Measurements from ENCODE around the gene TRIM33. TPM values are rescaled to one million over a fixed set of nuclear protein-coding genes. Genes with fewer than 3 reads are reported as not detected.

The TRIM33 gene
- total RNA-seq, 6 experiments from 2014 or later, result 13.9 to 18.0 (median 15.0) TPM

- 55% methylated on average over 1 of the region's 1 CpG for WGBS (ENCODE audit: insufficient coverage, low coverage, low lambda C conversion rate, missing lambda C conversion rate)
- no peak for DNase-seq
- ATAC-seq, result peak in 3 of 4 donors; percentile 31 to 54 (median 51)
- H3K36me3 ChIP-seq, result no peaks in the 10 kb centered on the region
- no peaks in the 10 kb centered on the region for H3K27me3 ChIP-seq
- H3K9me3 ChIP-seq, result no peaks in the 10 kb centered on the region
- TF ChIP-seq CTCF (IDR thresholded peaks at IDR 0.05) (no peak), POLR2A (IDR thresholded peaks at IDR 0.05) (no peak)
- intact Hi-C loops (cut with DNase I), result no loop called here
- no peak overlapping the region for H3K4me3 ChIP-seq
- H3K4me1 ChIP-seq, result peaks cover 0 to 23% (median 5%) of the 10 kb centered on the region in 4 donors
- H3K27ac ChIP-seq, result no peak overlapping the region
Measured at GRCh38 chr1:114462963-114463362, 48.0 kb downstream of the TRIM33 start.

- TF ChIP-seq POLR2A (IDR thresholded peaks at IDR 0.05) (no peak), CTCF (IDR thresholded peaks at IDR 0.05) (no peak)
- no peak for ATAC-seq
- H3K9me3 ChIP-seq, result no peaks in the 10 kb centered on the region
- no peaks in the 10 kb centered on the region for H3K27me3 ChIP-seq
- H3K27ac ChIP-seq, result no peak overlapping the region
- intact Hi-C loops (cut with DNase I), result no loop called here
- no peaks in the 10 kb centered on the region for H3K36me3 ChIP-seq
- no peak for DNase-seq
- 38% methylated on average over 1 of the region's 1 CpG for WGBS (ENCODE audit: insufficient coverage, low coverage, low lambda C conversion rate, missing lambda C conversion rate)
- peaks cover 0 to 22% (median 4%) of the 10 kb centered on the region in 4 donors for H3K4me1 ChIP-seq
- no peak overlapping the region for H3K4me3 ChIP-seq
Measured at GRCh38 chr1:114462341-114462740, 48.7 kb downstream of the TRIM33 start.

- ATAC-seq, result peak in 2 of 4 donors; percentile 7 to 28
- Histone ChIP-seq H3K27me3 (no peaks in the 10 kb centered on the region), H3K9me3 (no peaks in the 10 kb centered on the region), H3K36me3 (no peaks in the 10 kb centered on the region), H3K4me1 (peaks cover 0 to 38% (median 16%) of the 10 kb centered on the region in 4 donors), H3K27ac (peak overlapping the region in 1 of 3 donors; percentile 44), H3K4me3 (no peak overlapping the region)
- intact Hi-C loops (cut with DNase I), result no loop called here
- DNase-seq, result no peak
- TF ChIP-seq POLR2A (IDR thresholded peaks at IDR 0.05) (no peak), CTCF (IDR thresholded peaks at IDR 0.05) (no peak)
Measured at GRCh38 chr1:114458237-114458777, 52.7 kb downstream of the TRIM33 start.

GRCh38 chr1:114457675-114458236, 53.2 kb downstream of the TRIM33 start:
- Histone ChIP-seq H3K36me3 (no peaks in the 10 kb centered on the region), H3K4me1 (peaks cover 0 to 40% (median 16%) of the 10 kb centered on the region in 4 donors), H3K4me3 (no peak overlapping the region), H3K27ac (peak overlapping the region in 1 of 3 donors; percentile 44), H3K9me3 (no peaks in the 10 kb centered on the region), H3K27me3 (no peaks in the 10 kb centered on the region)
- no peak for DNase-seq
- ATAC-seq, result peak in 3 of 4 donors; percentile 22 to 49 (median 28)
- no peak for TF ChIP-seq CTCF (IDR thresholded peaks at IDR 0.05)
- TF ChIP-seq POLR2A (IDR thresholded peaks at IDR 0.05), result no peak
- intact Hi-C loops (cut with DNase I), result no loop called here
- WGBS (ENCODE audit: insufficient coverage, low coverage, low lambda C conversion rate, missing lambda C conversion rate), result 30% methylated on average over 4 of the region's 4 CpGs
